Thyroid gland (tissue), 4 donors: Measurements from ENCODE around the gene CACNB4. TPM values are rescaled to one million over a fixed set of nuclear protein-coding genes. Genes with fewer than 3 reads are reported as not detected.
"Not testable (repeated sequence)": the region's sequence is repeated elsewhere in the genome, so short reads cannot be mapped to it uniquely, and the experiment has no call there.

Source experiments
- DNase-seq, 2 donors: peaks; one replicate each; pipeline ENCODE4 v3.0.0-alpha.2; 2019
- H3K27ac ChIP-seq, 3 donors: fragments of 200-600 bp; sonication (generic); 1 replicate in 2 of 3; 2 replicates in 1 of 3; pipeline ENCODE4 v1.5.1; 2016 to 2019; ENCODE audit warnings: mild to moderate bottlenecking in 1 of 3, moderate library complexity in 1 of 3
- H3K27me3 ChIP-seq: fragments of 200-600 bp; sonication (generic); one replicate; pipeline ENCODE4 v1.5.1; 2019
- H3K36me3 ChIP-seq, 2 donors: fragments of 200-600 bp; sonication (generic); one replicate each; pipeline ENCODE4 v1.5.1; 2016 to 2019
- H3K4me1 ChIP-seq, 2 donors: fragments of 200-600 bp; sonication (generic); one replicate each; pipeline ENCODE4 v1.5.1; 2017 to 2019
- H3K4me3 ChIP-seq, 3 donors: fragments of 200-600 bp; sonication (generic); replicated peaks in 1 of 3; 1 replicate in 2 of 3; 2 replicates in 1 of 3; pipeline ENCODE4 v1.5.1; 2016; ENCODE audit warnings: mild to moderate bottlenecking in 1 of 3
- H3K9me3 ChIP-seq: fragments of 200-600 bp; sonication (generic); one replicate; pipeline ENCODE4 v1.5.1; 2017
- POLR2A ChIP-seq, 2 donors: fragments of 450-650 bp; IDR thresholded peaks; one replicate each; pipeline ENCODE4 v1.6.1; 2017; ENCODE audit warnings: antibody characterized with exemption in 2 of 2, mild to moderate bottlenecking in 2 of 2, moderate library complexity in 1 of 2
- WGBS, 2 donors: methylation state at CpG; one replicate each; pipeline ENCODE4 v1.1.5; 2017; 5-methylcytosine and 5-hydroxymethylcytosine counted together
- intact Hi-C: fragments of 100-400 bp; cut with DNase I; formaldehyde crosslinking; loops from one replicate; pipeline ENCODE4 v1.15.1; 2023
- total RNA-seq, 4 donors: library from RNA; depleted of rRNA; stranded (reverse); fragments of >200 nt; gene quantifications; one replicate each; pipeline ENCODE4 v1.2.3, GENCODE V29; 2016
- TF ChIP-seq, protein P1 (sequence below), 6 experiments: fragments of 200-600 bp in 3 of 6; fragments of 450-650 bp in 3 of 6; sonication (generic) in 3 of 6; IDR thresholded peaks; one replicate each; pipeline ENCODE4 v1.5.1; 2016 to 2019; ENCODE audit warnings: antibody characterized with exemption in 6 of 6, mild to moderate bottlenecking in 2 of 6, inconsistent platforms in 1 of 6, moderate library complexity in 1 of 6

The CACNB4 gene
- total RNA-seq, 4 donors from 2014 or later = 3.0 to 3.6 (median 3.2) TPM

DNA sequence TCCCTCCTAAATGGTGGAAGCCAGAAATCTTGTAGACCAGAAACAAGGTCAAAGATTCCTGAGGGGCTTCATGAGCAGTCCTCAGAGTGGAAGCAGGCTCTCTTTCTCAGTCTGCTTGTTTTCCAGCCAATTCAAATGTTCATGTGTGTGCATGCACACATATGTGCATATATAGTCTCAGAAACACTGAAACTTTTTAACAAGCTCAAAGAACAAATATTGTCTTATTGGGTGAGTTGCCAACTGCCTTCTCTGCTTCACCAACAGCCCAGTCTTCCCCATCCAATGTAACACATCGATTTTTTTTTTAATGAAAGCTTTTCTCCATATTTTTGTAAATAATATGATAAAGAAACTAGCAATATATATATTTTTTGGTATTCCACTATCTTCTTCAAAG lies 3.7 kb downstream of the CACNB4 start:
- H3K9me3 ChIP-seq = no peaks in the 10 kb centered on the region
- H3K4me1 ChIP-seq = peaks cover 7 to 11% of the 10 kb centered on the region in 2 donors
- TF ChIP-seq, protein P1, sequence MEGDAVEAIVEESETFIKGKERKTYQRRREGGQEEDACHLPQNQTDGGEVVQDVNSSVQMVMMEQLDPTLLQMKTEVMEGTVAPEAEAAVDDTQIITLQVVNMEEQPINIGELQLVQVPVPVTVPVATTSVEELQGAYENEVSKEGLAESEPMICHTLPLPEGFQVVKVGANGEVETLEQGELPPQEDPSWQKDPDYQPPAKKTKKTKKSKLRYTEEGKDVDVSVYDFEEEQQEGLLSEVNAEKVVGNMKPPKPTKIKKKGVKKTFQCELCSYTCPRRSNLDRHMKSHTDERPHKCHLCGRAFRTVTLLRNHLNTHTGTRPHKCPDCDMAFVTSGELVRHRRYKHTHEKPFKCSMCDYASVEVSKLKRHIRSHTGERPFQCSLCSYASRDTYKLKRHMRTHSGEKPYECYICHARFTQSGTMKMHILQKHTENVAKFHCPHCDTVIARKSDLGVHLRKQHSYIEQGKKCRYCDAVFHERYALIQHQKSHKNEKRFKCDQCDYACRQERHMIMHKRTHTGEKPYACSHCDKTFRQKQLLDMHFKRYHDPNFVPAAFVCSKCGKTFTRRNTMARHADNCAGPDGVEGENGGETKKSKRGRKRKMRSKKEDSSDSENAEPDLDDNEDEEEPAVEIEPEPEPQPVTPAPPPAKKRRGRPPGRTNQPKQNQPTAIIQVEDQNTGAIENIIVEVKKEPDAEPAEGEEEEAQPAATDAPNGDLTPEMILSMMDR (IDR thresholded peaks at IDR 0.05) = no peak
- TF ChIP-seq POLR2A (IDR thresholded peaks at IDR 0.05) = no peak
- no peak overlapping the region for H3K4me3 ChIP-seq
- H3K36me3 ChIP-seq = no peaks in the 10 kb centered on the region
- DNase-seq = no peak
- intact Hi-C loops = no loop called here
- H3K27ac ChIP-seq = no peak overlapping the region
- no peaks in the 10 kb centered on the region for H3K27me3 ChIP-seq
- 92 to 96% methylated on average over 1 of the region's 1 CpG for WGBS, 2 donors

DNA sequence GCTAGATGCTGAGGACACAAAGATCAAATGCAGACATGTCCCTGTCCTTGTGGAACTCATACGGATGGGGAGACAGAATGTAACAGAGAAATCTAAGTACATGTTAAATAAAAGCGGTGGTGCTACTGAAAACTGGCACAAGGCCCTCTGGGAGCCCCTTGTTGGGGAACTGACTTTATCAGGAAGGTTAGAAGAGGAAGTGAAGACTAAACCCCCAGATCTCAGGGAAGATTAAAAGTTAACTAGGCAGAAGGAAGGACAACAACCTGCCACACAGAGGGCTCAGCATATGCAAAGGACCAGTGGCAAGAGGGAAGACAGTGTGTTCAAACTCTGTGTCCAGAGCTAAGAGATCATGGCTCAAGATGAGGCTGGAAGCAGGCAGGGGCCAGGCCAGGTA lies 4.8 kb downstream of the CACNB4 start:
- Histone ChIP-seq H3K27ac (no peak overlapping the region), H3K9me3 (no peaks in the 10 kb centered on the region), H3K36me3 (no peaks in the 10 kb centered on the region), H3K4me3 (no peak overlapping the region), H3K4me1 (peaks cover under 1 to 7% of the 10 kb centered on the region in 2 donors), H3K27me3 (no peaks in the 10 kb centered on the region)
- no peak for TF ChIP-seq POLR2A (IDR thresholded peaks at IDR 0.05)
- TF ChIP-seq, protein P1 (IDR thresholded peaks at IDR 0.05) = no peak
- 93 to 95% methylated on average over 2 of the region's 2 CpGs for WGBS, 2 donors
- no peak for DNase-seq
- intact Hi-C loops = no loop called here

DNA sequence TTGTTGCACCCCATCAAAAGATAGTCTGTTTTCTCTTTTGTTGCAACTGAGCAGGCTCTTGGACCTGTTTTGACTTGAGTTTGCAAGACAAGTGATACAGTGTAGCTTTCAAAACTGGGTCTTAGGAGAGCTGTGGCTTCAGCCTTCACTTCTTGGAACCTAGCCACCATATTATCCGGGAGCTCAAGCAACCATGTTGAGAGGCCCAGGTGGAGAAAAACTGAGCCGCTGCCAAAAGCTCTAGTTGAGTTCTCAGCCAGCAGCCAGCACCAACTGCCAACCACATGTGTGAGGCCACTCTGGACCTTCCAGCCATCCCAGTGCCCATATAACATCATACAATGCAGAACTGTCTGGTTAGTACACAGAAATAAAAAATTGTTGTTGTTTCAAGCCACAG lies 5.4 kb downstream of the CACNB4 start:
- H3K27me3 ChIP-seq = no peaks in the 10 kb centered on the region
- 4 to 15% methylated on average over 2 of the region's 2 CpGs for WGBS, 2 donors
- no peaks in the 10 kb centered on the region for H3K9me3 ChIP-seq
- peaks cover 0 to 6% of the 10 kb centered on the region in 2 donors for H3K4me1 ChIP-seq
- no peak overlapping the region for H3K4me3 ChIP-seq
- H3K27ac ChIP-seq = no peak overlapping the region
- peak; percentile 19 to 24 for DNase-seq
- no peak for TF ChIP-seq POLR2A (IDR thresholded peaks at IDR 0.05)
- TF ChIP-seq, protein P1 (IDR thresholded peaks at IDR 0.05) = no peak
- intact Hi-C loops = no loop called here
- H3K36me3 ChIP-seq = no peaks in the 10 kb centered on the region

DNA sequence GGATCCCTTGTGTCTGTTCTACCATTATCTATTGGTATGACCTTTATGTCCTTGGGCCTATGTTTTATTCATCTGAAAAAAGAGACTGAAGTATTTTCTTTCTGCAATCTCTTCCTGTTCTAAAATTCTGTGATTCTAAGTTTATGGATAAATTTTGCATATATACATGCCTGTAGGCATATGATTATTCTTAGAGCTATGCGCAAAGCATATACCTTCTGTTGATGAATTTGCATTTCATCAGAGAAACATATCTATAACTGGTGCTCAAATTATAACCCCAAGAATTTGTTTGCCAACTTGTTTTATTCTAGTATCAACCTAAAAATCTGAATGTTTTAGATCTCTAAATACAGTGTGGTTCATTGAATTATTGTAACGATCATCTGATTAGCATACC lies 6.7 kb downstream of the CACNB4 start:
- H3K4me3 ChIP-seq = no peak overlapping the region
- intact Hi-C loops = no loop called here
- TF ChIP-seq, protein P1 (IDR thresholded peaks at IDR 0.05) = no peak
- no peak for TF ChIP-seq POLR2A (IDR thresholded peaks at IDR 0.05)
- no peaks in the 10 kb centered on the region for H3K4me1 ChIP-seq
- 96 to 97% methylated on average over 2 of the region's 2 CpGs for WGBS, 2 donors
- no peaks in the 10 kb centered on the region for H3K36me3 ChIP-seq
- no peaks in the 10 kb centered on the region for H3K27me3 ChIP-seq
- no peak overlapping the region for H3K27ac ChIP-seq
- no peaks in the 10 kb centered on the region for H3K9me3 ChIP-seq
- DNase-seq = no peak

DNA sequence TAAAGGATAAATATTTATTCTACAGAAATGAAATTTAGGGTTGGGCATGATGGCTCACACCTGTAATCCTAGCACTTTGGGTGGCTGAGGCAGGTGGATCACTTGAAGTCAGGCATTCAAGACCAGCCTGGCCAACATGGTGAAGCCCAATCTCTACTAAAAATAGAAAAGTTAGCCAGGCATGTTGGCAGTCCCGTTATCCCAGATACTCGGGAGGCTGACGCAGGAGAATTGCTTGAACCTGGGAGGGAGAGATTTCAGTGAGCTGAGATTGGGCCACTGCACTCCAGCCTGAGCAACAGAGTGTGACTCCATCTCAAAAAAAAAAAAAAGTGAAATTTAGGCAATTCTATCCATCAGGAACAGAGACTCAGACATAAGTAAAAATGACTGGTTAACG lies 8.1 kb downstream of the CACNB4 start:
- H3K9me3 ChIP-seq, intact Hi-C loops, H3K27me3 ChIP-seq, H3K27ac ChIP-seq, H3K4me3 ChIP-seq, H3K36me3 ChIP-seq, DNase-seq, H3K4me1 ChIP-seq: not testable (repeated sequence)
- 77 to 80% methylated on average over 4 of the region's 4 CpGs for WGBS, 2 donors

DNA sequence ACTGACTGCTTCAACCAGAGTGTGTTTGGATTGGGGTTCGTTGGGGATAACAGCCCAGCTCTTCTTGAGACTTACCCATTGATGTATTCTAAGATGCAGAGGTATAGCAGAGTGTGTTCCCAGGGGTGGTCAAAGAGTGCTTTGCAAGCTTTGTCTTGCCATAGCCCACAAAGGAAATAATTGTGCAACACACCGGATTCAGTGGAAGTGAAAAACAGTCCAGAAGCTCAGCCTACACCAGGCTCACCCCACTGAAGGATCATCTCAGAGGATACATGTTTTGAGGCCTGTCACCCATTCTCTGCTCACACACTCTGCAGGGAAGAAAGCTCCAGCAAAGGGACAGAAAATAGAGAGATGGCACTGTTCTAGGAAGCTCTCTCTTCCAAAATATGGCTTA lies 9.6 kb downstream of the CACNB4 start:
- intact Hi-C loops = no loop called here

More for the DNA sequence above, 9.6 kb downstream of the CACNB4 start:
- WGBS, 2 donors = 69 to 78% methylated on average over 2 of the region's 2 CpGs
- Histone ChIP-seq H3K4me1 (no peaks in the 10 kb centered on the region), H3K36me3 (no peaks in the 10 kb centered on the region), H3K9me3 (no peaks in the 10 kb centered on the region), H3K27me3 (no peaks in the 10 kb centered on the region), H3K4me3 (no peak overlapping the region), H3K27ac (no peak overlapping the region)
- DNase-seq = no peak
- TF ChIP-seq, protein P1 (IDR thresholded peaks at IDR 0.05) = no peak
- no peak for TF ChIP-seq POLR2A (IDR thresholded peaks at IDR 0.05)
